HCT116 (cell line): Measurements from ENCODE around the gene TSC22D1.

Source experiments
- POLR2A ChIP-seq: IDR thresholded peaks from 2 replicates; pipeline ENCODE4 v1.7.0; 2011; ENCODE audit warnings: borderline replicate concordance; ENCODE audit not compliant: insufficient read depth, insufficient read length; ENCODE audit errors: extremely low read depth
- RAD21 ChIP-seq: IDR thresholded peaks from 2 replicates; pipeline ENCODE4 v1.6.1; 2012; ENCODE audit warnings: low read depth, mild to moderate bottlenecking
- TF ChIP-seq, protein P1 (sequence below), 3 experiments: fragments of 200-600 bp in 1 of 3; sonication (generic) in 1 of 3; IDR thresholded peaks in 2 of 3; conservative IDR thresholded peaks in 1 of 3; 2 replicates each; pipeline ENCODE4 v1.5.1; 2012 to 2017; ENCODE audit warnings: low read depth in 2 of 3, low read length in 2 of 3, antibody characterized with exemption in 1 of 3, borderline replicate concordance in 1 of 3, control low read depth in 1 of 3, mild to moderate bottlenecking in 1 of 3, mixed read lengths in 1 of 3, mixed run types in 1 of 3, moderate library complexity in 1 of 3; ENCODE audit not compliant: insufficient read depth in 1 of 3
- TF ChIP-seq, protein P2 (sequence below): IDR thresholded peaks from 2 replicates; pipeline ENCODE4 v1.6.1; 2012

DNA sequence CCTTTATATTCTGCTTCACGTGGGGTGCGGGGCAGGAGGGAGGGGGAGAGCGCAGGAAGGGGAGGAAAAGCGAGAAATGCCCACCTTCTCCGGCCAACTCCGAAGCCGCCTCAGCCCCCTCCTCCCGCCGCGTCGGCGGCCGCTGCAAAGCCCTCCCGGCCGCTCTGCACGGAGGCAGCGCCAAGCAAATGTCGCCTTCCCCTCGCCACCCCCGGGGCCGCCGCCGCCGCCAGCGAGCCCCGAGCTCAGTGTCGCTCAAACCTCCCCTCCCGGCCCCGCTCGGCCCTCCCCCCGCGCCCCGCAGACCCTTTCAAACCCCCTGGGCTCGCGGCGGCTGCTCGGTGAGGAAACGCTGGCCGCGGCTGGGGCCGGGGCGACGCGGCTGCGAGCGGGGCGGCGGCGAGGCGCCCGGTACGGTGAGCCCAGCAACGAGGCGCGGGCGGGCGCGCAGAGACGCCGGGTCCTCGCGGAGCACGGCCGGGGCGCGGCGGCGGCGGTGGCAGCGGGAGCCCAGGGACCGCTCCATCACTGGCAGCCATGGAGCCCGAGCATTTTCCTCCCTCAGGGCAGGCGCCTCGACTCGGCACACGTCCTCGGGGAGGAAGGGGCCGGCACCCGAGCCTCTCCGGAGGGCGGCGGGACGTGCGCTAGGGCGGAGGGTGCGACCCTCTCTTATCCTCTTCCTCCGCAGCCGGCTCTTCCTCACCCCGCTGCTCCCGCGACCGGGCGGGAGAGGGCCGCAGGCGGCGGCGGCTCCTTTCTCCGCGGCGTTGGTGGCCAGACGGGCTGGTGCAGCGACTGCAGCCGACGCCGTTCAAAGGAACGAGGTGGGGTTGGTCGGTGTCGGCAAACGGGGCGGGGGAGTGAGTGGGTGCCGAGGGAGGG is 463 bp upstream of the TSC22D1 start:
- no peak for TF ChIP-seq POLR2A
- TF ChIP-seq RAD21: no peak
- TF ChIP-seq, protein P1, sequence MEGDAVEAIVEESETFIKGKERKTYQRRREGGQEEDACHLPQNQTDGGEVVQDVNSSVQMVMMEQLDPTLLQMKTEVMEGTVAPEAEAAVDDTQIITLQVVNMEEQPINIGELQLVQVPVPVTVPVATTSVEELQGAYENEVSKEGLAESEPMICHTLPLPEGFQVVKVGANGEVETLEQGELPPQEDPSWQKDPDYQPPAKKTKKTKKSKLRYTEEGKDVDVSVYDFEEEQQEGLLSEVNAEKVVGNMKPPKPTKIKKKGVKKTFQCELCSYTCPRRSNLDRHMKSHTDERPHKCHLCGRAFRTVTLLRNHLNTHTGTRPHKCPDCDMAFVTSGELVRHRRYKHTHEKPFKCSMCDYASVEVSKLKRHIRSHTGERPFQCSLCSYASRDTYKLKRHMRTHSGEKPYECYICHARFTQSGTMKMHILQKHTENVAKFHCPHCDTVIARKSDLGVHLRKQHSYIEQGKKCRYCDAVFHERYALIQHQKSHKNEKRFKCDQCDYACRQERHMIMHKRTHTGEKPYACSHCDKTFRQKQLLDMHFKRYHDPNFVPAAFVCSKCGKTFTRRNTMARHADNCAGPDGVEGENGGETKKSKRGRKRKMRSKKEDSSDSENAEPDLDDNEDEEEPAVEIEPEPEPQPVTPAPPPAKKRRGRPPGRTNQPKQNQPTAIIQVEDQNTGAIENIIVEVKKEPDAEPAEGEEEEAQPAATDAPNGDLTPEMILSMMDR (IDR thresholded peaks at IDR 0.05 in 2 of 3, conservative IDR thresholded peaks at IDR 0.05 in 1 of 3; ENCODE audit: borderline replicate concordance in 1 of 3, insufficient read depth in 1 of 3, low read depth in 2 of 3, low read length in 2 of 3): no peak
- TF ChIP-seq, protein P2, sequence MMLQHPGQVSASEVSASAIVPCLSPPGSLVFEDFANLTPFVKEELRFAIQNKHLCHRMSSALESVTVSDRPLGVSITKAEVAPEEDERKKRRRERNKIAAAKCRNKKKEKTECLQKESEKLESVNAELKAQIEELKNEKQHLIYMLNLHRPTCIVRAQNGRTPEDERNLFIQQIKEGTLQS: no peak
